Measurements from ENCODE around the gene SFTPA2.
"Not testable (repeated sequence)": the region's sequence is repeated elsewhere in the genome, so short reads cannot be mapped to it uniquely, and the experiment has no call there.

SFTPA2 gene

DNA sequence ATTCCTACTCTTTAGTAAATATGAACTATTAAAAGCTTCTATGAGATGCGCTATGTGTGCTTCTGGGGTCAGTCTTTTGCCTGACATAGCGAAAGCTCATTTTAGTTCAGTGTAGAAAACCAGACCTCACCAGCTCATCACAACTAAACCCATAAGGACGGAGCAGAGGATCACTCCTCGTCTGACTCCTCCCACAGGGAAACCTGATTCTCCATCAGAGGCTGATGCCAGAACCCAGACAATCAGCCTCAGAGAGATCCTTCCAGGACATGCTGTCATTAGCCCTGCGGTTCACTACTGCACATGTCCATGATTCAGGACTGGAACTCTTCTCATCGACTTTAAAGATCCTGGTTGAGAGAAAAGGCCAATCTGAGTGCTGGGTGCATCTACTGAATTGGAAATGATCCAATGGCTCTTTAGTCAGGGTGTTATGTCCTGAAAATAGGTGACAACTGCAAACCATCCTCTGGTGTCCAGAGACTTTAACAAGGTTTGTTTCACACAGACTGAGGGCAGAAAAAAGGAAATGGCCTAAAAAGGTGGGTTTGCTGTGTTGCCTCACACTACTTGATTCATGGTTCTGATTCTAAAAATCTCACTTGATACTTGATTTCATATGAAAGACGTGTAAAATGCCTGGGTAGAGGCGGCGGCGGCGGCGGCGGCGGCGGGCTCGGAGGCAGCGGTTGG is 48.2 kb downstream of the SFTPA2 start, which contains the start of gene EIF5AL1:
EIF5AL1 (plus strand) TSS at position 643 of the 693 bp plus-strand sequence. CDS start 117 bp downstream, outside the sequence.
- not testable (repeated sequence) for DNase-seq (ENCODE audit: low read depth, low spot score)

DNA sequence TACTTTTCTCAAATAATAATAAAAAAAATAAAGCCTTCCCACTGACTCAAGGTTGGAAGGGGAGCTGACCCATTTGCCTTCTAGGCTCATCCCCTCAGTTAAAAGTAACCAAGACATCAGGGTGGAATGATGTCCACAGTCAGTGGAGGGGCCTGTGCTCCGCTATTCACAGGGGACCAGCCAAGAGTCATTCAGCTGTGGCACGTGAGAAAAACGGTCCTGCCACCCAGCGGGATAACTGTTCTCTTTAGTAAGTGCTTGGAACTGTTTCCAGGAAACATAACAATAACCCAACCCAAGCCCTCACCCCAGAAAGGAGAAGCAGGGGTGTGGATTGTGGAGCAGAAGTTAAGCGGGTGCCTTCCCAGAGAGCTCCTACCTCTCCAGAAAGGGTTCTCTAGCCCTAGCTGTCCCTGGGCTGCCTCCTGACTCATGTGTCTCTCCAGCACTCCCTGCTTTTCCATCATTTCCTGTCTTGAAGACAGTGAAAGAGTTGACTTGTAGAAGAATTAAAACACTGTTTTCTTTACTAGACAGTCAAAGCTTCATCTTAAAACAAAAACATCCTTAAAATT is 50.2 kb downstream of the SFTPA2 start:
- DNase-seq (ENCODE audit: low read depth, low spot score) = not testable (repeated sequence)

DNA sequence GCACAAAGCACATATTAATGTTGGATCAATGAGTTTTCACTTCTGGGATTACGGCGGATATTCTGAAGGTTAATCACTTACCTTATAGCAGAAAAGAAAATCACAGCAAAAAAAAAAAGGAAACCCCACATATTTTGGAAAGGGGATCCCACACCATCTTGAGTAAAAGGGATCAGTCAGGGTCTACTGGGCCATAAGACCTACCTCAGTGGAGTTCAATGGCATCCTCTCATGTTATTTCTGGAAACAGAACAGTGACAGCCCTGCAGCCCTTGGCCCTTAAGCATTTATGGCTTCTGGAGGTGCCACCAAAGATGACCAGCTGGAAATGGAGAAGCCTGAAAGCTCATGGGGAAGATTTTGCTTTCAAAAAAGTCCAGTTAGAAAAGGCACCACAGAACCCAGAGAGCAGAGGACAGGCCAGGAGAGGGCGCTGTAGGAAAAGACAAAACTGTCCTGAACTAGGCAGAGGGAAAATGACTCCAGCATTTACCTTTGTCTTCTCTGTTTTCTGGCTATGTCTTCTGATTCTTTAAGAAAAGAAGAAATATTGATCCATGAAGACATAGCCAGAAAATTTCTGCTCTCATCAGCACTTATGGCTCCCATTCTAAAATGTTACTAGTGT is 50.8 kb downstream of the SFTPA2 start:
- DNase-seq (ENCODE audit: low read depth, low spot score) = not testable (repeated sequence)

DNA sequence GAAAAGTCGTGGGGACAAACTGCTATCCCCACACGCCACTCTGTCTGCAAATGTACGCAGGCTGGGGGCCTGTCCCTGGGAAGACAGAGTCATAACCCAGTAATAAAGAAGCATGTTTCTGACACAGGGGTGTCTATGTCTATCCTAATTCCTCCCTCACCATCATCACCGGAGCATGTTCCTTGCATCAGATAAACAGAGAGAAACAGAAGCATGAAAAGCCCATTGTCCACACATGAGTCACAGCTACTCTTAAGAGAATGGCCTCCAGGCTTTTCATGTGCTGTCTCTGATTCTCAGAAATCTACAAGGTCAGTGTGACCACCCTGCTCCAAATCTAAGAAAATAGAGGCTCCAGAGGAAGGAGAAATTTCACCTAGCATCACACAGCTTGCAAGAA is 52.0 kb downstream of the SFTPA2 start:
- not testable (repeated sequence) for DNase-seq (ENCODE audit: low read depth, low spot score)

DNA sequence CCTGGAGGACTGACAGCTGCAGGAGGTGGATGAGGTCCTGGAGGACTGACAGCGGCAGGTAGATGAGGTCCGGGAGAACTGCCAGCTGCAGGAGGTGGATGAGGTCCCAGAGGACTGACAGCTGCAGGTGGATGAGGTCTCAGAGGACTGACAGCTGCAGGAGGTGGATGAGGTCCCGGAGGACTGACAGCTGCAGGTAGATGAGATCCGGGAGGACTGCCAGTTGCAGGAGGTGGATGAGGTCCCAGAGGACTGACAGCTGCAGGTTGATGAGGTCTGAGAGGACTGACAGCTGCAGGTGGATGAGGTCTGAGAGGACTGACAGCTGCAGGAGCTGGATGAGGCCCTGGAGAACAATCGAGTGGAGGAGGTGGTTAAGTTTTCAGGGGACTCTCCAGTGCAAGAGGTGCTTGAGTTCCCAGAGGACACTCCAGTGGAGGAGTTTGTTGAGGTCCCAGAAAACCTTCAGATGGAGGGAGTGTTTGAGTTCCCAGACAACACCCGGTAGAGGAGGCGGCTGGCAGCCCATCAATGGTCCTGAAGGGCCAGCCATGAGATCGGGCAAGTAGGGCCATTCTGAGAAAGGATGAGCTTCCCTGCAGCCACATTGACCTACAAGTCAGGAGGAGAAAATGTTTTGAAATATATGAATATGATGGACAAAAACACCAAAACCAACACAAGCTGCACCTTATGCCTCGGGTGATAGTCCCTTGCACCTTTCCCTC is 52.6 kb downstream of the SFTPA2 start:
- no peak for DNase-seq (ENCODE audit: low read depth, low spot score)
